Esophagus muscularis mucosa (tissue), 4 donors: ENCODE results near the gene MGAT4C. TPM values are rescaled to one million over a fixed set of nuclear protein-coding genes. Genes with fewer than 3 reads are reported as not detected.
"Not testable (repeated sequence)": the region's sequence is repeated elsewhere in the genome, so short reads cannot be mapped to it uniquely, and the experiment has no call there.

Experiments
- DNase-seq: peaks from one replicate; pipeline ENCODE4 v3.0.0-alpha.2; 2017; ENCODE audit errors: extremely low spot score
- H3K27ac ChIP-seq, 4 donors: fragments of 200-600 bp; sonication (generic); replicated peaks in 1 of 4; 1 replicate in 3 of 4; 2 replicates in 1 of 4; pipeline ENCODE4 v1.5.1; 2016 to 2019; ENCODE audit warnings: mild to moderate bottlenecking in 1 of 4
- H3K27me3 ChIP-seq, 4 donors: fragments of 200-600 bp; sonication (generic); one replicate each; pipeline versions ENCODE4 v1.5.1 to v1.6.0; 2016 to 2019
- H3K36me3 ChIP-seq, 4 donors: fragments of 200-600 bp; sonication (generic); one replicate each; pipeline ENCODE4 v1.5.1; 2016 to 2019
- H3K4me1 ChIP-seq, 4 donors: fragments of 200-600 bp; sonication (generic); one replicate each; pipeline ENCODE4 v1.5.1; 2016 to 2019
- H3K4me3 ChIP-seq, 4 donors: fragments of 200-600 bp; sonication (generic); 1 replicate in 2 of 4; 2 replicates in 2 of 4; pipeline ENCODE4 v1.5.1; 2016 to 2019; ENCODE audit warnings: mild to moderate bottlenecking in 4 of 4, moderate library complexity in 1 of 4
- H3K9me3 ChIP-seq, 4 donors: fragments of 200-600 bp; sonication (generic); 1 replicate in 3 of 4; 2 replicates in 1 of 4; pipeline ENCODE4 v1.5.1; 2016 to 2019
- CTCF ChIP-seq, 3 experiments: fragments of 200-600 bp in 2 of 3; fragments of 450-650 bp in 1 of 3; sonication (generic) in 2 of 3; IDR thresholded peaks; one replicate each; pipeline ENCODE4 v1.5.1; 2017 to 2019; ENCODE audit warnings: antibody characterized with exemption in 3 of 3, mild to moderate bottlenecking in 2 of 3, moderate library complexity in 1 of 3
- EP300 ChIP-seq: sonication (generic); formaldehyde crosslinking; IDR thresholded peaks from one replicate; pipeline ENCODE4 v1.6.1; 2017; ENCODE audit warnings: antibody characterized with exemption
- POLR2A ChIP-seq: fragments of 450-650 bp; IDR thresholded peaks from one replicate; pipeline ENCODE4 v1.6.1; 2017; ENCODE audit warnings: antibody characterized with exemption, moderate library complexity, mild to moderate bottlenecking, low read depth
- POLR2AphosphoS5 ChIP-seq, 2 donors: sonication (generic); formaldehyde crosslinking; IDR thresholded peaks; one replicate each; pipeline ENCODE4 v1.6.1; 2017; ENCODE audit warnings: antibody characterized with exemption in 2 of 2
- WGBS: methylation state at CpG from one replicate; pipeline ENCODE4 v1.1.5; 2018; 5-methylcytosine and 5-hydroxymethylcytosine counted together
- intact Hi-C: fragments of 100-400 bp; cut with DNase I; formaldehyde crosslinking; loops from one replicate; pipeline ENCODE4 v1.15.1; 2023
- total RNA-seq, 4 donors: library from RNA; depleted of rRNA; stranded (reverse); fragments of >200 nt; gene quantifications; one replicate each; pipeline versions ENCODE4 v1.1.0 to v1.2.1, GENCODE V29; 2016

The MGAT4C gene
- total RNA-seq, 4 donors from 2014 or later, result 0.19 to 2.5 (median 0.38) TPM

GRCh38 chr12:86091681-86092080 lies 164.5 kb downstream of the MGAT4C start:
- no peak for DNase-seq
- WGBS, result 32% methylated on average over 3 of the region's 3 CpGs
- Histone ChIP-seq H3K27ac (no peak overlapping the region), H3K36me3 (no peaks in the 10 kb centered on the region), H3K9me3 (no peaks in the 10 kb centered on the region), H3K4me1 (no peaks in the 10 kb centered on the region), H3K27me3 (no peaks in the 10 kb centered on the region), H3K4me3 (no peak overlapping the region)
- intact Hi-C loops, result no loop called here
- no peak for TF ChIP-seq POLR2AphosphoS5 (IDR thresholded peaks at IDR 0.05)
- TF ChIP-seq CTCF (IDR thresholded peaks at IDR 0.05), result no peak

GRCh38 chr12:86081843-86082242 lies 174.3 kb downstream of the MGAT4C start:
- no peak for TF ChIP-seq POLR2AphosphoS5 (IDR thresholded peaks at IDR 0.05)
- no peak overlapping the region for H3K27ac ChIP-seq
- H3K4me3 ChIP-seq, result no peak overlapping the region
- no peaks in the 10 kb centered on the region for H3K36me3 ChIP-seq
- H3K4me1 ChIP-seq, result no peaks in the 10 kb centered on the region
- H3K9me3 ChIP-seq, result no peaks in the 10 kb centered on the region
- no peaks in the 10 kb centered on the region for H3K27me3 ChIP-seq
- intact Hi-C loops, result no loop called here
- DNase-seq, result no peak

GRCh38 chr12:86059052-86059451 lies 197.1 kb downstream of the MGAT4C start:
- 88% methylated on average over 4 of the region's 4 CpGs for WGBS
- not testable (repeated sequence) for H3K27me3 ChIP-seq

GRCh38 chr12:86057092-86057845 lies 198.9 kb downstream of the MGAT4C start:
- DNase-seq, result no peak
- no peaks in the 10 kb centered on the region for H3K36me3 ChIP-seq
- H3K9me3 ChIP-seq, result no peaks in the 10 kb centered on the region
- no peak for TF ChIP-seq POLR2AphosphoS5 (IDR thresholded peaks at IDR 0.05)
- no peak for TF ChIP-seq EP300
- TF ChIP-seq CTCF (IDR thresholded peaks at IDR 0.05), result no peak
- TF ChIP-seq POLR2A, result no peak
- no peaks in the 10 kb centered on the region for H3K4me1 ChIP-seq
- intact Hi-C loops, result no loop called here
- no peak overlapping the region for H3K27ac ChIP-seq
- no peak overlapping the region for H3K4me3 ChIP-seq
- no peaks in the 10 kb centered on the region for H3K27me3 ChIP-seq
- 49% methylated on average over 2 of the region's 2 CpGs for WGBS

More at GRCh38 chr12:86059052-86059451, 197.1 kb downstream of the MGAT4C start:
- H3K27ac ChIP-seq, intact Hi-C loops, H3K4me1 ChIP-seq, H3K9me3 ChIP-seq, H3K36me3 ChIP-seq, DNase-seq, H3K4me3 ChIP-seq: not testable (repeated sequence)

- no peaks in the 10 kb centered on the region for H3K27me3 ChIP-seq
- H3K9me3 ChIP-seq, result no peaks in the 10 kb centered on the region
- intact Hi-C loops, result no loop called here
- no peaks in the 10 kb centered on the region for H3K36me3 ChIP-seq
- no peak overlapping the region for H3K4me3 ChIP-seq
- no peak overlapping the region for H3K27ac ChIP-seq
- no peak for DNase-seq
- TF ChIP-seq EP300, result no peak
- no peak for TF ChIP-seq CTCF (IDR thresholded peaks at IDR 0.05)
- TF ChIP-seq POLR2AphosphoS5 (IDR thresholded peaks at IDR 0.05), result no peak
- TF ChIP-seq POLR2A, result no peak
- no peaks in the 10 kb centered on the region for H3K4me1 ChIP-seq
- 56% methylated on average over 5 of the region's 5 CpGs for WGBS
These were observed 203.3 kb downstream of the MGAT4C start for GRCh38 chr12:86052921-86053320.

- H3K36me3 ChIP-seq, result no peaks in the 10 kb centered on the region
- TF ChIP-seq POLR2A, result no peak
- intact Hi-C loops, result no loop called here
- H3K4me1 ChIP-seq, result no peaks in the 10 kb centered on the region
- H3K4me3 ChIP-seq, result no peak overlapping the region
- no peak for DNase-seq
- H3K9me3 ChIP-seq, result no peaks in the 10 kb centered on the region
- H3K27ac ChIP-seq, result no peak overlapping the region
- 87% methylated on average over 3 of the region's 3 CpGs for WGBS
- no peaks in the 10 kb centered on the region for H3K27me3 ChIP-seq
These were observed 206.2 kb downstream of the MGAT4C start for GRCh38 chr12:86050010-86050409.
